K562 (cell line): ENCODE measurements around the gene P2RX3. TPM values are rescaled to one million over a fixed set of nuclear protein-coding genes. Genes with fewer than 3 reads are reported as not detected.

Experiments
- ATAC-seq: fragments of 200-7000 bp; cut with Tn5 transposase; 3 replicates; pipeline ENCODE4 v1.9.1; 2020; ENCODE audit warnings: moderate library complexity
- BruUV-seq: library from RNA; stranded (reverse); fragments of 400-500 nt; replicated peaks from 2 replicates; lab custom pipeline; 2021; lab: Mats Ljungman, UMichigan
- CTCF ChIA-PET: fragments of 300-600 bp; formaldehyde crosslinking; extraction: SDS; loops from one replicate; lab custom pipeline; 2021; ENCODE audit warnings: low intra/inter-chr PET ratio; lab: Yijun Ruan, JAX
- POLR2A ChIA-PET: fragments of 300-600, 350-650 bp; sonication (Branson Sonifier 250); formaldehyde crosslinking; extraction: SDS; loops from one replicate; lab custom pipeline; 2021; ENCODE audit warnings: antibody characterized with exemption, inconsistent platforms; lab: Yijun Ruan, JAX
- DNase-seq, 4 experiments: peaks; one replicate each; pipeline versions ENCODE4 v3.0.0 to v3.0.0-alpha.2; 2011 to 2018; ENCODE audit warnings: low spot score in 3 of 4, mixed read lengths in 3 of 4; ENCODE audit errors: extremely low read depth in 1 of 4
- FAIRE-seq: peaks from 2 replicates; lab custom pipeline; 2011; peaks lifted over from hg19 to GRCh38; lab: Jason Lieb, UNC
- H2AFZ ChIP-seq: 2 replicates; pipeline ENCODE4 v1.6.0; 2011; ENCODE audit warnings: low read depth, low read length, control low read depth, inconsistent platforms
- H3K27ac ChIP-seq: fragments of 200-600 bp; 3 replicates; pipeline ENCODE4 v1.8.0; 2011; ENCODE audit warnings: low read depth, mild to moderate bottlenecking, control low read depth, inconsistent platforms, low read length, moderate library complexity, mixed read lengths; ENCODE audit errors: extremely low read depth
- H3K27me3 ChIP-seq, 2 experiments: fragments of 300-600 bp in 1 of 2; 2 replicates in 1 of 2; 3 replicates in 1 of 2; pipeline versions ENCODE4 v1.6.0 to v1.8.0; 2011; ENCODE audit warnings: inconsistent platforms in 2 of 2, low read length in 2 of 2, mild to moderate bottlenecking in 1 of 2, mixed read lengths in 1 of 2, moderate library complexity in 1 of 2; ENCODE audit not compliant: control insufficient read depth in 2 of 2, insufficient read depth in 2 of 2
- H3K36me3 ChIP-seq: fragments of 300-600 bp; 3 replicates; pipeline ENCODE4 v1.8.0; 2011; ENCODE audit warnings: mild to moderate bottlenecking, low read length, inconsistent platforms; ENCODE audit not compliant: control insufficient read depth, insufficient read depth
- H3K4me1 ChIP-seq, 2 experiments: fragments of 200-600 bp in 1 of 2; replicated peaks in 1 of 2; 2 replicates in 1 of 2; 3 replicates in 1 of 2; pipeline versions ENCODE4 v1.5.1 to v1.8.0; 2011; ENCODE audit warnings: inconsistent platforms in 2 of 2, low read length in 2 of 2, mild to moderate bottlenecking in 1 of 2, mixed read lengths in 1 of 2, moderate library complexity in 1 of 2; ENCODE audit not compliant: control insufficient read depth in 2 of 2, insufficient read depth in 2 of 2
- H3K4me2 ChIP-seq: 2 replicates; pipeline ENCODE4 v1.6.1; 2011; ENCODE audit warnings: low read length, control low read depth, inconsistent platforms, mixed read lengths; ENCODE audit not compliant: insufficient read depth
- H3K4me3 ChIP-seq: fragments of 200-600 bp; sonication (generic), shearing (Covaris generic); 2 replicates; pipeline ENCODE4 v1.5.1; 2016; ENCODE audit warnings: control low read depth, inconsistent platforms
- H3K79me2 ChIP-seq: fragments of 200-600 bp; 3 replicates; pipeline ENCODE4 v1.8.0; 2011; ENCODE audit warnings: low read length, inconsistent platforms; ENCODE audit not compliant: control insufficient read depth, insufficient read depth
- H3K9ac ChIP-seq, 2 experiments: 2 replicates each; pipeline versions ENCODE4 v1.6.0 to v1.6.1; 2011; ENCODE audit warnings: low read depth in 2 of 2, low read length in 2 of 2, control low read depth in 1 of 2, inconsistent platforms in 1 of 2, mild to moderate bottlenecking in 1 of 2, mixed read lengths in 1 of 2; ENCODE audit not compliant: insufficient read depth in 1 of 2
- H3K9me1 ChIP-seq: one replicate; pipeline ENCODE4 v1.6.0; 2011; ENCODE audit warnings: inconsistent platforms, mild to moderate bottlenecking, low read length, moderate library complexity; ENCODE audit not compliant: control insufficient read depth, insufficient read depth
- H3K9me3 ChIP-seq: replicated peaks from 2 replicates; pipeline ENCODE4 v1.5.1; 2011; ENCODE audit warnings: low read depth, low read length, inconsistent platforms; ENCODE audit not compliant: control insufficient read depth, insufficient read depth
- H4K20me1 ChIP-seq: replicated peaks from 2 replicates; pipeline ENCODE4 v1.6.1; 2011; ENCODE audit warnings: low read length, inconsistent platforms, mixed read lengths; ENCODE audit not compliant: control insufficient read depth, insufficient read depth
- CTBP1 ChIP-seq: fragments of 450-650 bp; IDR thresholded peaks from 2 replicates; pipeline ENCODE4 v1.6.1; 2016; ENCODE audit warnings: borderline replicate concordance
- DDX20 ChIP-seq: fragments of 450-650 bp; IDR thresholded peaks from 2 replicates; pipeline ENCODE4 v1.6.1; 2016; ENCODE audit warnings: missing genetic modification characterization, low read depth, mild to moderate bottlenecking, missing compliant biosample characterization, moderate library complexity
- PHF20 ChIP-seq: fragments of 450-650 bp; IDR thresholded peaks from 2 replicates; pipeline ENCODE4 v1.6.1; 2018; ENCODE audit not compliant: partially characterized antibody
- RFX5 ChIP-seq: IDR thresholded peaks from 2 replicates; pipeline ENCODE4 v1.6.1; 2011; ENCODE audit warnings: low read depth, mild to moderate bottlenecking, improper control_type of control experiment, low read length
- TEAD4 ChIP-seq, 2 experiments: sonication (generic) in 1 of 2; formaldehyde crosslinking in 1 of 2; IDR thresholded peaks; 2 replicates each; pipeline versions ENCODE4 v1.6.1 to v1.8.0; 2012 to 2022; ENCODE audit warnings: borderline replicate concordance in 1 of 2, inconsistent platforms in 1 of 2, low read length in 1 of 2, mild to moderate bottlenecking in 1 of 2, missing genetic modification reagents in 1 of 2
- YY1 ChIP-seq, 3 experiments: IDR thresholded peaks; 2 replicates each; pipeline ENCODE4 v1.6.1; 2011; ENCODE audit warnings: low read length in 2 of 3, mild to moderate bottlenecking in 2 of 3, moderate library complexity in 2 of 3, borderline replicate concordance in 1 of 3, control low read depth in 1 of 3, low read depth in 1 of 3; ENCODE audit not compliant: insufficient read depth in 3 of 3, insufficient replicate concordance in 2 of 3, control insufficient read depth in 1 of 3, insufficient read length in 1 of 3; ENCODE audit errors: extremely low read depth in 1 of 3
- ZNF717 ChIP-seq: fragments of 250-450 bp; sonication (Bioruptor Pico); IDR thresholded peaks from 2 replicates; pipeline ENCODE4 v1.5.0; 2021
- WGBS: fragments of 100-300 bp; shearing (Covaris generic); methylation state at CpG from one replicate; pipeline ENCODE4 v1.1.6; 2016; ENCODE audit warnings: low coverage, mixed read lengths; ENCODE audit not compliant: insufficient coverage; ENCODE audit errors: missing lambda C conversion rate; 5-methylcytosine and 5-hydroxymethylcytosine counted together
- in situ Hi-C: fragments of 300-500 bp; cut with MboI; formaldehyde crosslinking; loops from 4 replicates; pipeline ENCODE4 v1.15.0; 2018; ENCODE audit warnings: inconsistent platforms, mixed read lengths
- intact Hi-C: fragments of 100-400 bp; cut with micrococcal nuclease; formaldehyde crosslinking; loops from 2 replicates; pipeline ENCODE4 v1.14.2; 2022
- polyA plus RNA-seq, 8 experiments: library from polyadenylated mRNA; depleted of rRNA in 4 of 8; stranded (reverse) in 5 of 8; unstranded in 3 of 8; fragments of >200 nt; fragmentation: Nextera tagmentation in 2 of 8; fragmentation: Illumina TruSeq in 1 of 8; extraction: Ambion mirVana in 2 of 8; extraction: Trizol in 1 of 8; gene quantifications; 2 replicates each; pipeline versions ENCODE4 v1.2.1 to v1.2.3, GENCODE V29; 2011 to 2014; ENCODE audit warnings: inconsistent platforms in 1 of 8, missing spikeins in 1 of 8
- total RNA-seq, 7 experiments: library from RNA; depleted of rRNA in 6 of 7; stranded (reverse); fragments of >200 nt in 6 of 7; fragmentation: Illumina TruSeq in 2 of 7; extraction: Trizol in 2 of 7; gene quantifications; 2 replicates each; pipeline versions ENCODE4 v1.2.1 to v1.2.3, GENCODE V29; 2011 to 2021; ENCODE audit warnings: low replicate concordance in 1 of 7
- TF ChIP-seq, protein P1 (sequence below): sonication (generic); formaldehyde crosslinking; IDR thresholded peaks from 2 replicates; pipeline ENCODE4 v1.8.0; 2022; ENCODE audit warnings: mild to moderate bottlenecking, missing genetic modification reagents, borderline replicate concordance
- TF ChIP-seq, protein P2 (sequence below): sonication (generic); formaldehyde crosslinking; IDR thresholded peaks from 2 replicates; pipeline ENCODE4 v1.5.0; 2020; ENCODE audit warnings: missing genetic modification reagents

Gene P2RX3
- total and polyA plus RNA-seq, 9 of the 15 experiments (the other 6 are each of a cell fraction or from before 2014, with no cell fraction given) = not detected

DNA sequence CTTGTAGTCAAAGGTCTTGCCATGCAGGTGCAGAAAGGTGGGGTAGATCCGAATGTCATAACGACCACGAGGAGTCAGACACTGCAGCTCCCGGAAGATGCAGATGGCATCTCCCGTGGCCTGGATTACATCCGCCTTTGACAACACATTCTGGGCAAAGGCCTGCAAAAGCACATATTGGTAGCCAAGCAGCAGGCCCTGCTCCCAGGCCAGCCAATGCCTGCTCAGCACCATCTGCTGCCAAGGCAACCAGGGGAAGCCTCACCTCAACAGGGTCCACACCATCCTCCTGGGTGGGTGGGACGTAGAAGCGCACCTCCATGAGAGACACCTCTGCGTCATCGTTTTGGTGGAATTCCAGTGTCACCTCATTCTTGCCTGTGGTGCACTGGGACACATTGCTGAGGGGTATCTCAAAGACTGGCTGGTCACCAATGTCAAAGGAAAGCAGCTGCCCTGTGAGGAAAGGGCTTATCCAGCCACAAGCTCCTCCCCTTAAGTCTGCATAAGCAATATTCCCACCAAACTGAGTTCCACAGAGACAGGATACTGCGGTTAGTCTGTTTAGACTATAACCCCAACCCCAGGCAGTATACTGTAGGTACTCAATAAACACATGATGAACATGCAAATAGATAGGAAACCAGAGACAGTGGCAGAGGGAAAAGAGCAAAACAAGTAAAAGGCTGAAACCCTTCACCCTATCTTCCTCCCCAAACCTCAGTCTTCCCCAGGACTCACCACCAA lies 5.3 kb upstream of the P2RX3 start:
- TF ChIP-seq TEAD4 (IDR thresholded peaks at IDR 0.05; ENCODE audit: low read length) (no peak), TEAD4 (CRISPR knock-in tag; IDR thresholded peaks at IDR 0.05; ENCODE audit: borderline replicate concordance) (0 out of 2 replicates have a peak, but pooled peaks have one; percentile 58), RFX5 (no peak)
- TF ChIP-seq, all 486 proteins: peak for 1
- Histone ChIP-seq H3K79me2 (peaks cover 40% of the 10 kb centered on the region), H3K4me3 (no peak overlapping the region), H3K4me2 (no peak overlapping the region), H3K27me3 (no peaks in the 10 kb centered on the region), H3K9ac (0 out of 4 replicates have a peak overlapping the region, but pooled peaks of 1 of the 2 experiments have one; percentile 1), H3K9me1 (no peaks in the 10 kb centered on the region), H3K27ac (no peak overlapping the region), H3K9me3 (no peaks in the 10 kb centered on the region), H3K36me3 (peaks cover 69% of the 10 kb centered on the region), H2AFZ (no peak overlapping the region), H4K20me1 (no peaks in the 10 kb centered on the region; the same call in 1 of the 2 replicates), H3K4me1 (peaks cover 10 to 19% of the 10 kb centered on the region in 2 experiments; a peak in 4 of 5 replicates)
- in situ Hi-C loops (no loop called here), intact Hi-C loops (no loop called here)
- no peak for FAIRE-seq
- no peak for DNase-seq
- ChIA-PET CTCF (no interaction called here), POLR2A (interaction anchor here (0.6 to 1.4 kb wide), 2 partner anchors 10 to 32 kb away, joined by 3 to 9 read pairs; no protein-coding TSS in a partner anchor)
- ATAC-seq = no peak
- WGBS = 98% methylated on average over 11 of the region's 11 CpGs
- BruUV-seq = no TSS peak

DNA sequence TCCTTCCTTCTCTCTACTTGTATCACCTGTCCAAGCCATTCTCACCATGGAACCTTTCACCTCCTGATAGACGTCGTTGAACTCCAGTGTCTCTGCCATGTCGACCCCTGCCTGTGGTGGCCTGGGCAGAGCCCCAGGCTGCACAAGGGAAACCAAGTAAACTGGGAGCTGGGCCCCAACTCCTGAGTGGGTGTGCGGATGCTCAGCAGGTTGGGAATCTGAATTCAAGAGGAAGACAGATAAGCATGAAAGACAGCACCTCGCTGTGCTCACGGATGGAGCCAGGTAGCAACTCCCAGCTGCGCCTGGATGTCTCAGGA lies 3.2 kb upstream of the P2RX3 start:
- no peaks in the 10 kb centered on the region; the same call in 1 of the 2 replicates for H4K20me1 ChIP-seq
- H3K4me3 ChIP-seq = peak overlapping the region; percentile 92
- ChIA-PET CTCF (no interaction called here), POLR2A (interaction anchor here (0.5 to 3.0 kb wide), 5 partner anchors 9 to 1676 kb away, joined by 3 to 28 read pairs (median 4); partner anchors contain the start of gene TNKS1BP1)
- ATAC-seq (no peak; the same call in 2 of the 3 replicates), DNase-seq (no peak), FAIRE-seq (peak; percentile 62)
- intact Hi-C loops = no loop called here
- peaks cover 48% of the 10 kb centered on the region for H3K36me3 ChIP-seq
- no peaks in the 10 kb centered on the region; a peak in 1 of 5 replicates for H3K27me3 ChIP-seq
- H3K79me2 ChIP-seq = peaks cover 40% of the 10 kb centered on the region
- peak overlapping the region; percentile 90 to 97 for H3K9ac ChIP-seq
- H3K9me1 ChIP-seq = no peaks in the 10 kb centered on the region
- no peaks in the 10 kb centered on the region for H3K9me3 ChIP-seq
- peak overlapping the region; percentile 99 for H2AFZ ChIP-seq
- peak overlapping the region; percentile 86 for H3K27ac ChIP-seq
- peak overlapping the region; percentile 91 for H3K4me2 ChIP-seq
- WGBS = 4% methylated on average over 7 of the region's 7 CpGs
- in situ Hi-C loops = no loop called here
- no TSS peak for BruUV-seq
- H3K4me1 ChIP-seq = peaks cover 10 to 19% of the 10 kb centered on the region in 2 experiments; a peak in 4 of 5 replicates
- no peak for TF ChIP-seq ZNF717
- TF ChIP-seq, protein P1, sequence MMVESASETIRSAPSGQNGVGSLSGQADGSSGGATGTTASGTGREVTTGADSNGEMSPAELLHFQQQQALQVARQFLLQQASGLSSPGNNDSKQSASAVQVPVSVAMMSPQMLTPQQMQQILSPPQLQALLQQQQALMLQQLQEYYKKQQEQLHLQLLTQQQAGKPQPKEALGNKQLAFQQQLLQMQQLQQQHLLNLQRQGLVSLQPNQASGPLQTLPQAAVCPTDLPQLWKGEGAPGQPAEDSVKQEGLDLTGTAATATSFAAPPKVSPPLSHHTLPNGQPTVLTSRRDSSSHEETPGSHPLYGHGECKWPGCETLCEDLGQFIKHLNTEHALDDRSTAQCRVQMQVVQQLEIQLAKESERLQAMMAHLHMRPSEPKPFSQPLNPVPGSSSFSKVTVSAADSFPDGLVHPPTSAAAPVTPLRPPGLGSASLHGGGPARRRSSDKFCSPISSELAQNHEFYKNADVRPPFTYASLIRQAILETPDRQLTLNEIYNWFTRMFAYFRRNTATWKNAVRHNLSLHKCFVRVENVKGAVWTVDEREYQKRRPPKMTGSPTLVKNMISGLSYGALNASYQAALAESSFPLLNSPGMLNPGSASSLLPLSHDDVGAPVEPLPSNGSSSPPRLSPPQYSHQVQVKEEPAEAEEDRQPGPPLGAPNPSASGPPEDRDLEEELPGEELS = no peak
- TF ChIP-seq YY1 (IDR thresholded peaks at IDR 0.05; ENCODE audit: borderline replicate concordance in 1 of 3, control insufficient read depth in 1 of 3, extremely low read depth in 1 of 3, insufficient read depth in 3 of 3, insufficient read length in 1 of 3, insufficient replicate concordance in 2 of 3, low read depth in 1 of 3, low read length in 2 of 3) = peak in 1 of 3 experiments; percentile 3
- TF ChIP-seq, protein P2, sequence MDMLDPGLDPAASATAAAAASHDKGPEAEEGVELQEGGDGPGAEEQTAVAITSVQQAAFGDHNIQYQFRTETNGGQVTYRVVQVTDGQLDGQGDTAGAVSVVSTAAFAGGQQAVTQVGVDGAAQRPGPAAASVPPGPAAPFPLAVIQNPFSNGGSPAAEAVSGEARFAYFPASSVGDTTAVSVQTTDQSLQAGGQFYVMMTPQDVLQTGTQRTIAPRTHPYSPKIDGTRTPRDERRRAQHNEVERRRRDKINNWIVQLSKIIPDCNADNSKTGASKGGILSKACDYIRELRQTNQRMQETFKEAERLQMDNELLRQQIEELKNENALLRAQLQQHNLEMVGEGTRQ (CRISPR knock-in tag) = no peak
- no peak for TF ChIP-seq DDX20
- peak; percentile 42; the same call in 1 of the 2 replicates for TF ChIP-seq CTBP1
- no peak for TF ChIP-seq PHF20
